Stimulated activated CD4-positive, alpha-beta T cell treated with anti-CD3 and anti-CD28 coated beads, Interleukin-2, amount 100 ng/mL, for 24 hours (primary cell): ENCODE measurements around the gene SLC9A3.
A peak's percentile ranks its signal among the peaks of the same experiment; 100 is the strongest.
"Not testable (repeated sequence)": the region's sequence is repeated elsewhere in the genome, so short reads cannot be mapped to it uniquely, and the experiment has no call there.

Source experiments
- DNase-seq, 2 donors: peaks; one replicate each; pipeline ENCODE4 v3.0.0-alpha.2; 2020

Gene SLC9A3

DNA sequence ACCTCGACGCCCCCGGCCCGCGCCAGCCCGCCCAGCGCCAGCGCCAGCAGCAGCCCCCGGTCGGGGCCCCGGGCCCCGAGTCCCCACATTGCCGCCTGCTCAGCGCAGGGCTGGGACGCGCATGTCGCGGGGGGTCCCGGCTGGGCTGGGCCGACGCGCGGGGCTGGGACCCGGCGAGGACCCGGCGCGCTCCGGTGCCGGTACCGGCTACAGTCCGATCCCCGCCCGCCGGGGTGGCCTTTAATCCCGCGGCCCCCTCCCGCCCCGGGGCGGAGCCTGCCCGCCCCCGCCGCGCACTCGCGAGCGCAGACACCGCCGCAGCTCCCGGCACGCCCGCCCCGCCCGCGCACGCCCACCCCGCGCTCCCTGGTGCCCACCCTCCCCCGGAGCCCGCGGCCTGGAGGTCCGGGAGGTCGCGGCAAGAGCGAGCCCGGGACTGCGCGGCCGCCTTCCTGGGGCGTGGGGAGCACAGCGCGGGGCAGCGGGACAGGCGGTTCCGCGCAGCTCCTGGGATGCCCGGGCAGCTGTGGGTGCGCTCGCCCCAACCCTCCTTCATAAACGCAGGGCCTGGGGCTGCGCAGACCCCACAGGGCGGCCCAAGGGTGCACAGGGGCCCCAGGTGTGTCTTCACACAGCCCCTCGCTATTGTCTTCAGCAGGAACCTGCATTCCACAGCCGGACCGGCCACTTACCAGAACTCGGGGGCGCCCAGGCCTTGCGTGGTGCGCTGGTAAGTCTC, at the start of gene SLC9A3:
SLC9A3 (minus strand) TSS at position 216 of the 739 bp plus-strand sequence.
- no peak for DNase-seq

- peak in 1 of 2 donors; percentile 11 for DNase-seq
These were observed 49.7 kb upstream of the SLC9A3 start for GRCh38 chr5:573976-574375.

- no peak for DNase-seq
These were observed 49.0 kb upstream of the SLC9A3 start for GRCh38 chr5:573206-573605.

- DNase-seq = peak in 1 of 2 donors; percentile 6
These were observed 48.3 kb upstream of the SLC9A3 start for GRCh38 chr5:572398-573019.

GRCh38 chr5:571791-572190, 47.5 kb upstream of the SLC9A3 start:
- no peak for DNase-seq

GRCh38 chr5:570886-571285, 46.6 kb upstream of the SLC9A3 start:
- no peak for DNase-seq

DNA sequence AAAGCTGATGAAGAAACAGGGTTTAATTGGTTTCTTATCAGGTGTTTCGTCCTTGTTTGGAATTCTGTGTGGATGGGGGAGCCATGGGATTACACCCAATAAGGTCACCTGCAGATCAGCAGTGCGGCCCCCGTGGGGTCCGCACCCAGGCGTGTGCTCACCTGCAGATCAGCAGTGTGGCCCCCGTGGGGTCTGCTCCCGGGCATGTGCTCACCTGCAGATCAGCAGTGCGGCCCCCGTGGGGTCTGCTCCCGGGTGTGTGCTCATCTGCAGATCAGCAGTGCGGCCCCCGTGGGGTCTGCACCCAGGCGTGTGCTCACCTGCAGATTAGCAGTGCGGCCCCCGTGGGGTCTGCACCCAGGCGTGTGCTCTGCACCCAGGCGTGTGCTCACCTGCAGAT, 46.2 kb upstream of the SLC9A3 start:
- no peak for DNase-seq

GRCh38 chr5:569868-570361, 45.7 kb upstream of the SLC9A3 start:
- no peak for DNase-seq

DNA sequence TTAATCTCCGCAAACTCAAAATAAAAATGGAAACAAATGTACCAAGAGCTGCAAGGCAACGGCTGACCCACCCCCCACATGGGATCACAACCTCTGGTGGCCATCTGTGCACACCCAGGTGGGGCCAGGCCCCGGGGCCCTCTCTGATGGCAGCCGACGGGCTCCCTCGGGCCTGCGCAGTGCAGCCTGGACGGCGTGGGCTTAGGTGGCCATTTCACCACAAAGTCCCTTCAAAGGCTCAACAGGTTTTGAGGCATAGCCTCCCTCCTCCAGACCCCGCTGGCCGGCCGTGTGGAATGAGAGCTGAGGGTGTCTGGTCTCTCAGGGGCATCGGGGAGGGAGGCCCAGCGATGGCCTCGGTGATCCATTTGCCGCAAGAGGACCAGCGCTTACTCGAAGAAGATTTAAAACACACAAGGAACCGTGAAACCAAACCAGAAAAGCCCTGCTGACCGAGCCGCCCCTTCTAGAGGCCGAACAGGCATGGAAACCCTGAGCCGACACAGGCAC, 45.2 kb upstream of the SLC9A3 start:
- DNase-seq = no peak

DNA sequence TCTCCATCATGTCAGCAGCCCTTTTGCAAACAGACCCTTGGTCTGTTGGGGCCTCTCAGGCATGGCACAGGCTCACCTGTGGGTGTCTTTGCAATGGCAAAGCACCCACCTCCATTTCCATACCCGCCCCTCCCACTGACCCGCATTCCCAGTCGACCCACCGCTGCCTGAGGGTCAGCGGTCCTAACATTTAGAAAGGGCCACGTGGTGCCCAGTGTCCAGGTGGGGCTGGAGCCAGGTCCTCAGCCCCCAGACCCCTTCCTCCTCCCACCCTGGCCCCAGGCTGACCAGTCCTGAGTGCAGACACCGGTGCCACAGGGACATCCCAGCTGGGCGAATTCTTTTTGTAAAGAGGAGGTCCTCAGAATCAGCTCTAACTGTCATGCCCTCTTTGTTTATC, 44.6 kb upstream of the SLC9A3 start:
- no peak for DNase-seq

- no peak for DNase-seq
These were observed 44.0 kb upstream of the SLC9A3 start for GRCh38 chr5:568061-568781.

- DNase-seq = no peak
These were observed 43.4 kb upstream of the SLC9A3 start for GRCh38 chr5:567664-568060.

DNA sequence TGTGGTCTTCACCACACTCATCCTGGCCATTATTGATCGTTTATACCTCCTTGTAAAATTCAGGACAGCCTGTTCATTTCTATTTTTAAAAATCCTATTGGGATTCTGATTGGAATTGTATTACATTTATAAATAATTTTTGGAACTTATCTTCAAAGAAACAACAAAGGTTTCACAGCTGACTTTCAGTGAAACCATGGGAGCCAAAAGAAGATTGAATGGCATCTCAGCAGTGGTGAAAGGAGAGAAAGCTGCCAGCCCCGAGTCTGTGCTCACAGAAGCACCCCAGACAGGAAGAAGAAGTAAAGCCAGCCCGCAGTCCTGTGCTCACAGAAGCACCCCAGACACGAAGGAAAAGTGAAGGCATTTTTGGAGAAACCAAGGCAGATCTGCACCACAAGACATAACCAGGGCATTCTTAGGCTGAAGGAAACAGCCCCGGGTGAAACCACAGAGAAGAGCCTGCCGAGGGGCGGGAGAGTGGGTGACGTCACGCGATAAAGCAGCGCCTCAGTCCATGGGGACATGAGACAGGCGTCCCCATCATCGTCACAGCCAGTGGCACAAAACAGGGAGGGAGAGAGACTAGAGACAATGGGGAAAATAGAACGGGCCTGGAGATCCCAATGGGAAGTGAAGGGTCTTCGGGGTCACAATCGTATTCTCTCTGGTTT, 42.5 kb upstream of the SLC9A3 start:
- no peak for DNase-seq

DNA sequence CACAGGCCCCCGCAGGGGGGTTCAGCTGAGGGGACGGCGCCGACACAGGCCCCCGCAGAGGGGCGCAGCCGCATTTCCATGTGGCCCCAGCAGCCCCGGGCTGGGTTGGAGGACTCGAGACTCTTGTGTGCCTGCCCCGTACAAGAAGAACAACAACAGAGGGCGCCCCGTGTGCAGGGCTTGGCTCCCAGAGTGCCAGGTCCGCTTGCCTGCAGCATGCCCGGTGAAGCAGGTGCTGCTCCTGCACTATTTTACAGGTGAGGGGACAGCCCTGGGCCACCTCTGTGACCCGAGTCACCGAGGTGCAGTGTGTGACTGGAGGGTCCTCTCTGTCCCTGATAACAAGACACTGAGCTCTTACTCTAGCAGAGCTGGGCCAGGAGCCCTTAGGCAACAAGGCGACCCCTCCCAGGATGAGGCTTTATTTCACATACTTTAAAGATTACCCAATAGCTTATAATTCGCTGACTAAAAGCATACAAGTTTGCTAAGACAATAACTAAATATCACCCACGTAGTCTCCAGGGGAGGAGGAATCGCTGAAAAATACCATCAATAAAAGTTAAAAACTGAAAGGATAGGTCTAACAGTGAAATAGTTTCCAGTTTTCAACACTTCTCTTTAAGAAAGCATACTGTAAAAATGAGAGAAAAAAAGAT, 41.7 kb upstream of the SLC9A3 start:
- DNase-seq = no peak

GRCh38 chr5:561408-561807, 37.2 kb upstream of the SLC9A3 start:
- DNase-seq = no peak

- no peak for DNase-seq
These were observed 36.5 kb upstream of the SLC9A3 start for GRCh38 chr5:560792-561166.

DNA sequence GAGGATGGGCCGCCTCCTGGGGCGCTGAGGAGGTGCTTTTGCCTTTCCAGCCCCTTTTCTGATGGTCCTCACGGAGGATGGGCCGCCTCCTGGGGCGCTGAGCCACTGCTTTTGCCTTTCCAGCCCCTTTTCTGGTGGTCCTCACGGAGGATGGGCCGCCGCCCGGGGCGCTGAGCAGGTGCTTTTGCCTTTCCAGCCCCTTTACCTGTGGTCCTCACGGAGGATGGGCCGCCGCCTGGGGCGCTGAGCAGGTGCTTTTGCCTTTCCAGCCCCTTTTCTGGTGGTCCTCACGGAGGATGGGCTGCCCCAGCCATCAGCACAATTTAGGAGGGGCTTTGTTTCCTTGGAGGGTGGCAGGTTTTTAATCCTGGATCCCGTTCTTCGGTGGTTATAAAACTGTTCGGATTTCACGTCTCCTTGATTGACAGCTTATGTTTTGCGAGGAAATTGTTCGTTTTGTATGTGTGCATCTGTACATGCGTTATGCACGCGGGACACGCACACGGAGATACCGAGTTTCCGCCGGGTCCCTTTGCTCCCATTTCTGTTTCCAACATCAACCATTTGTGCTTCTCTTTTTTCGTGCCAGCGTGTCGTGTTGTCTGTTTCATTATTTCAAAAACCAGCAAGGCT, 34.7 kb upstream of the SLC9A3 start:
- DNase-seq = no peak

GRCh38 chr5:558326-558725, 34.1 kb upstream of the SLC9A3 start:
- DNase-seq = no peak

DNA sequence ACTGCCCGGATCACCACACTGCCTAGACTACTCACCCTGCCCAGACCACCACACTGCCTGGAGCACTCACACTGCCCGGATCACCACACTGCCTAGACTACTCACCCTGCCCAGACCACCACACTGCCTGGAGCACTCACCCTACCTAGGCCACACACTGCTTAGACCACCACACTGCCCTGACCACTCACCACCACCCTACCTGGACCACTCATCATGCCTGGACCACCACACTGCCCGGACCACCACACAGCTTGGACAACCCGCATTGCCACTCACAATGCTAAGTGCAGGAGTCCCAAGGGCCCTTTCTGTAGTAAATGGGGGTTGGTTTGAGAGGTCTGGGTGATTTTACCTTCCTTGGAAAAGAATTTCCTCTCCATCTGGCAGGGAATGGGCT, 33.7 kb upstream of the SLC9A3 start:
- not testable (repeated sequence) for DNase-seq

GRCh38 chr5:556909-557441, 32.7 kb upstream of the SLC9A3 start:
- DNase-seq = no peak

- no peak for DNase-seq
These were observed 30.9 kb upstream of the SLC9A3 start for GRCh38 chr5:555058-555623.
